SK-N-SH (cell line): Measurements from ENCODE around the gene UGT1A7. TPM values are rescaled to one million over a fixed set of nuclear protein-coding genes. Genes with fewer than 3 reads are reported as not detected.
A peak's percentile ranks its signal among the peaks of the same experiment; 100 is the strongest.

Source experiments
- CTCF ChIA-PET: fragments of 300-600, 350-600 bp; formaldehyde crosslinking; extraction: SDS; loops from one replicate; lab custom pipeline; 2021; lab: Yijun Ruan, JAX
- POLR2A ChIA-PET: fragments of 350-600 bp; sonication (Branson Sonifier 250); formaldehyde crosslinking; extraction: SDS; loops from one replicate; lab custom pipeline; 2020; ENCODE audit warnings: antibody characterized with exemption, inconsistent platforms; lab: Yijun Ruan, JAX
- DNase-seq: peaks from one replicate; pipeline ENCODE4 v3.0.0; 2012
- H2AFZ ChIP-seq: fragments of 200-600 bp; sonication (generic); 2 replicates; pipeline ENCODE4 v1.8.1; 2016; ENCODE audit warnings: antibody characterized with exemption, mild to moderate bottlenecking, low read depth
- H3F3A ChIP-seq: fragments of 200-600 bp; sonication (generic); replicated peaks from 2 replicates; pipeline ENCODE3; 2016; ENCODE audit warnings: antibody characterized with exemption, mild to moderate bottlenecking; ENCODE audit not compliant: insufficient read depth
- H3K27ac ChIP-seq, 2 experiments: fragments of 200-500 bp in 1 of 2; fragments of 200-600 bp in 1 of 2; sonication (Bioruptor generic) in 1 of 2; sonication (generic), shearing (Covaris generic) in 1 of 2; 2 replicates each; pipeline versions ENCODE4 v1.5.1 to v1.6.1; 2014 to 2016; ENCODE audit warnings: low read depth in 2 of 2, inconsistent platforms in 1 of 2, low read length in 1 of 2, mild to moderate bottlenecking in 1 of 2, mixed read lengths in 1 of 2
- H3K27me3 ChIP-seq: fragments of 200-600 bp; sonication (generic), shearing (Covaris generic); 2 replicates; pipeline ENCODE4 v1.6.1; 2016; ENCODE audit warnings: mixed run types; ENCODE audit not compliant: insufficient read depth
- H3K36me3 ChIP-seq, 2 experiments: fragments of 200-500 bp in 1 of 2; fragments of 200-600 bp in 1 of 2; sonication (Bioruptor generic) in 1 of 2; sonication (generic) in 1 of 2; replicated peaks in 1 of 2; 2 replicates each; pipeline versions ENCODE3 to v1.5.1; 2014 to 2016; ENCODE audit warnings: low read length in 1 of 2, mild to moderate bottlenecking in 1 of 2; ENCODE audit not compliant: insufficient read depth in 2 of 2, control insufficient read depth in 1 of 2
- H3K4me1 ChIP-seq, 2 experiments: fragments of 200-500 bp in 1 of 2; fragments of 200-600 bp in 1 of 2; sonication (Bioruptor generic) in 1 of 2; sonication (generic), shearing (Covaris generic) in 1 of 2; 2 replicates each; pipeline versions ENCODE4 v1.5.1 to v1.6.1; 2014 to 2016; ENCODE audit warnings: low read depth in 1 of 2, low read length in 1 of 2, mixed run types in 1 of 2; ENCODE audit not compliant: insufficient read depth in 2 of 2, control insufficient read depth in 1 of 2
- H3K4me2 ChIP-seq: fragments of 200-600 bp; sonication (generic), shearing (Covaris generic); 2 replicates; pipeline ENCODE4 v1.6.1; 2017; ENCODE audit warnings: mixed run types
- H3K4me3 ChIP-seq, 2 experiments: fragments of 200-500 bp in 1 of 2; fragments of 200-600 bp in 1 of 2; sonication (Bioruptor generic) in 1 of 2; sonication (generic), shearing (Covaris generic) in 1 of 2; 2 replicates each; pipeline versions ENCODE4 v1.5.1 to v1.8.1; 2014 to 2016; ENCODE audit warnings: low read depth in 2 of 2, inconsistent platforms in 1 of 2, low read length in 1 of 2, mild to moderate bottlenecking in 1 of 2, mixed read lengths in 1 of 2, moderate library complexity in 1 of 2
- H3K79me2 ChIP-seq: fragments of 200-600 bp; sonication (generic); 2 replicates; pipeline ENCODE4 v1.8.1; 2017; ENCODE audit warnings: mild to moderate bottlenecking; ENCODE audit not compliant: insufficient read depth
- H3K9ac ChIP-seq: fragments of 200-600 bp; sonication (generic); 2 replicates; pipeline ENCODE4 v1.6.1; 2017; ENCODE audit warnings: mixed run types
- H3K9me2 ChIP-seq: fragments of 200-600 bp; sonication (generic); 2 replicates; pipeline ENCODE4 v1.6.1; 2017; ENCODE audit warnings: mixed run types
- H3K9me3 ChIP-seq: fragments of 200-600 bp; sonication (generic); 2 replicates; pipeline ENCODE4 v1.6.1; 2017; ENCODE audit warnings: mixed run types, mild to moderate bottlenecking, moderate library complexity
- H4K20me1 ChIP-seq: fragments of 200-600 bp; sonication (generic); 2 replicates; pipeline ENCODE4 v1.6.1; 2017; ENCODE audit warnings: mild to moderate bottlenecking, mixed run types; ENCODE audit not compliant: insufficient read depth
- ELF1 ChIP-seq: IDR thresholded peaks from 2 replicates; pipeline ENCODE4 v1.4.0; 2012
- FOXM1 ChIP-seq: IDR thresholded peaks from 2 replicates; pipeline ENCODE4 v1.4.0; 2012; ENCODE audit warnings: low read depth, mild to moderate bottlenecking
- GABPA ChIP-seq: IDR thresholded peaks from 2 replicates; pipeline ENCODE4 v1.4.0; 2012; ENCODE audit warnings: low read depth, mild to moderate bottlenecking
- GATA2 ChIP-seq: sonication (generic); formaldehyde crosslinking; IDR thresholded peaks from 2 replicates; pipeline ENCODE4 v1.5.0; 2020; ENCODE audit warnings: mild to moderate bottlenecking, missing genetic modification reagents
- JUND ChIP-seq: IDR thresholded peaks from 2 replicates; pipeline ENCODE4 v1.4.0; 2012
- MEF2A ChIP-seq: IDR thresholded peaks from 2 replicates; pipeline ENCODE4 v1.4.0; 2012; ENCODE audit warnings: low read depth, borderline replicate concordance
- MXI1 ChIP-seq: IDR thresholded peaks from 2 replicates; pipeline ENCODE4 v1.6.1; 2012; ENCODE audit warnings: mild to moderate bottlenecking, low read depth, low read length, improper control_type of control experiment
- NFIC ChIP-seq: IDR thresholded peaks from 2 replicates; pipeline ENCODE4 v1.4.0; 2012; ENCODE audit warnings: borderline replicate concordance
- RAD21 ChIP-seq: IDR thresholded peaks from 2 replicates; pipeline ENCODE4 v1.6.1; 2012; ENCODE audit warnings: mild to moderate bottlenecking, low read length
- REST ChIP-seq: IDR thresholded peaks from 2 replicates; pipeline ENCODE4 v1.6.1; 2012; ENCODE audit warnings: mild to moderate bottlenecking, low read depth, low read length, moderate library complexity
- TCF12 ChIP-seq: IDR thresholded peaks from 2 replicates; pipeline ENCODE4 v1.4.0; 2012
- TEAD4 ChIP-seq: IDR thresholded peaks from 2 replicates; pipeline ENCODE4 v1.4.0; 2012; ENCODE audit warnings: mild to moderate bottlenecking, borderline replicate concordance; ENCODE audit not compliant: insufficient read depth
- YY1 ChIP-seq: IDR thresholded peaks from 2 replicates; pipeline ENCODE4 v1.4.0; 2012; ENCODE audit warnings: low read depth, mild to moderate bottlenecking
- ZBTB33 ChIP-seq: IDR thresholded peaks from 2 replicates; pipeline ENCODE4 v1.4.0; 2012; ENCODE audit warnings: low read depth, borderline replicate concordance
- WGBS: methylation state at CpG from one replicate; pipeline ENCODE4 v1.1.6; 2017; ENCODE audit warnings: low lambda C conversion rate; 5-methylcytosine and 5-hydroxymethylcytosine counted together
- polyA plus RNA-seq, 3 experiments: library from polyadenylated mRNA; depleted of rRNA; stranded (reverse); fragments of >200 nt; gene quantifications; 2 replicates each; pipeline ENCODE4 v1.2.3, GENCODE V29; 2012

The UGT1A7 gene
- polyA plus RNA-seq, 1 of the 3 experiments (the other 2 are of a cell fraction), result not detected

GRCh38 chr2:233800208-233800607, 118.5 kb downstream of the UGT1A7 start (continued):
- TF ChIP-seq ZBTB33 (no peak), GATA2 (CRISPR knock-in tag) (no peak), TEAD4 (no peak), FOXM1 (no peak)

- H3K36me3 ChIP-seq, result no peaks in the 10 kb centered on the region
- H3K9me3 ChIP-seq, result no peaks in the 10 kb centered on the region; the same call in 1 of the 2 replicates
- TF ChIP-seq MEF2A, result 0 out of 2 replicates have a peak, but pooled peaks have one; percentile 13
- no peak for TF ChIP-seq NFIC
- TF ChIP-seq, all 33 proteins: peak for 1
- Histone ChIP-seq H3K27ac (no peak overlapping the region), H3K27me3 (no peaks in the 10 kb centered on the region), H3K4me2 (no peak overlapping the region), H3K9ac (no peak overlapping the region), H3K4me1 (no peaks in the 10 kb centered on the region), H3K4me3 (no peak overlapping the region), H3K9me2 (no peaks in the 10 kb centered on the region), H3K79me2 (no peaks in the 10 kb centered on the region), H3F3A (no peaks in the 10 kb centered on the region), H2AFZ (no peak overlapping the region), H4K20me1 (no peaks in the 10 kb centered on the region)
- ChIA-PET CTCF (no interaction called here), POLR2A (no interaction called here)
- DNase-seq, result no peak
- 71% methylated on average over 6 of the region's 9 CpGs for WGBS
These were observed 119.8 kb downstream of the UGT1A7 start for GRCh38 chr2:233801357-233802131.

GRCh38 chr2:233802132-233802815, 120.6 kb downstream of the UGT1A7 start:
- H3K27me3 ChIP-seq, result no peaks in the 10 kb centered on the region
- H3K9me3 ChIP-seq, result no peaks in the 10 kb centered on the region; the same call in 1 of the 2 replicates
- H4K20me1 ChIP-seq, result no peaks in the 10 kb centered on the region
- H3K4me2 ChIP-seq, result no peak overlapping the region
- POLR2A ChIA-PET, result no interaction called here
- H2AFZ ChIP-seq, result no peak overlapping the region
- no peaks in the 10 kb centered on the region for H3K79me2 ChIP-seq
- no peak overlapping the region for H3K27ac ChIP-seq
- H3K4me3 ChIP-seq, result no peak overlapping the region
- no peak overlapping the region for H3K9ac ChIP-seq
- no peaks in the 10 kb centered on the region for H3K36me3 ChIP-seq
- CTCF ChIA-PET, result no interaction called here
- H3F3A ChIP-seq, result no peaks in the 10 kb centered on the region
- no peak for TF ChIP-seq TCF12
- no peak for TF ChIP-seq MXI1
- no peak for TF ChIP-seq REST
- TF ChIP-seq ELF1, result no peak
- TF ChIP-seq NFIC, result no peak
- no peak for TF ChIP-seq RAD21
- no peak for TF ChIP-seq YY1
- no peak for TF ChIP-seq GABPA
- TF ChIP-seq JUND, result no peak
- no peaks in the 10 kb centered on the region for H3K9me2 ChIP-seq
- DNase-seq, result no peak
- H3K4me1 ChIP-seq, result no peaks in the 10 kb centered on the region
- 38% methylated on average over 3 of the region's 3 CpGs for WGBS
